AG08396 (cell line): ENCODE data around the gene LCE1F.

Source experiments
- DNase-seq: peaks from one replicate; pipeline ENCODE4 v3.0.0; 2012; ENCODE audit warnings: low spot score, mixed read lengths

The LCE1F gene

GRCh38 chr1:152776361-152776760 is 1.4 kb downstream of the LCE1F start:
- no peak for DNase-seq

DNA sequence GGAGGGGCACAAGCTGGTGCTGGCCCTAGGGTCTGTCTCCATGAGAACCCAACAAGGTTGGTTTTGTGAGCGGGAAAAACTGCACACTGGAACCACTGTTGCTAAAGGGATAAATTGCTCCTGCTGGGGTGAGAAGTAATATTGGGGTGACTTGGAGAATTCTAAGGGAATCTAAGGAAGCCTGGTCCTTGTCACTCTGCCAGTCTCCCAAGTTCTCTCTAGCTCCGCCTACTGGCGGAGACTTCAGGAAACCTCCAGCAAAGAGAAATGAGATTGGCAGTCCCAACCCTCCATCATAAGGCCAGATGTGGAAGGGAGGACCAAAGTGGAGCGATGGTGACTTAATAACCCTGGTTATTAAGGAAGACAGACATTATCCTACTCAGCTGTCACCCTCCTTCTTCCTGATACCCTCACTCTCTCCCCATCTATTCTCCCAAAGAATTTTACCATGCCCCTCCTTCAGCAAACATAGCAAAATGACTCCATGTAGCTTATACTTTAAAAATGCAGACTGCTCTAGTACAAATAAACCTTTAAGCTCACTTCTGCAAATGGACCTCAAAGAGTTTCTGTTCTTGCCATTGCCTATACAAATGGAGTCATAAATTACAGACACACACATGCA is 2.7 kb downstream of the LCE1F start:
- peak; percentile 51 for DNase-seq

GRCh38 chr1:152783095-152783494 is 8.2 kb downstream of the LCE1F start:
- no peak for DNase-seq

DNA sequence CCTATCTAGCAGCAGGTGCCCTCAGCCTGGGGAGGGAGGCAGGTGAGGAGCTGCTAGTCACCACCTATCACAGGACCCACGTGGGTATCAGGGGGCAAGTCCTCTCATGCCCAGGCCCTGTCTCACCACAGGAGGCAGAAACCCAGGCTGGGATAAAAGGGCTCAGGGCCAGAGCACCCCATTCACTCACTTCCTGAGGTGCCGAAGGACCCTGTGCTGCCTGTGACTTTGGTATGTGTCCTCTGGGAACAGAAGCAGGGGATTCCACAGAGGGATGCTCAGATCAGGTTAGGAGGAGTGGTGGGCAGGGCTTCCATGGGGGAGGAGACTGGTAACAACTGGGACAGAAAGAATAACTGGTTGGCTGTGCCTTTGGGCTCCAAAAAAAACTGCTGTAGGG is 11.1 kb downstream of the LCE1F start, which contains the start of gene LCE1E:
LCE1E (plus strand) TSS at position 181 of the 400 bp plus-strand sequence. CDS start 1,043 bp downstream, outside the sequence.
- DNase-seq = no peak

- no peak for DNase-seq
Observed at GRCh38 chr1:152795686-152796085, 20.7 kb downstream of the LCE1F start.

- no peak for DNase-seq
Observed at GRCh38 chr1:152796421-152796820, 21.5 kb downstream of the LCE1F start, which contains the start of gene LCE1D. LCE1D (plus strand) TSS chr1:152796721; CDS start chr1:152797795, 1,074 bp downstream.

DNA sequence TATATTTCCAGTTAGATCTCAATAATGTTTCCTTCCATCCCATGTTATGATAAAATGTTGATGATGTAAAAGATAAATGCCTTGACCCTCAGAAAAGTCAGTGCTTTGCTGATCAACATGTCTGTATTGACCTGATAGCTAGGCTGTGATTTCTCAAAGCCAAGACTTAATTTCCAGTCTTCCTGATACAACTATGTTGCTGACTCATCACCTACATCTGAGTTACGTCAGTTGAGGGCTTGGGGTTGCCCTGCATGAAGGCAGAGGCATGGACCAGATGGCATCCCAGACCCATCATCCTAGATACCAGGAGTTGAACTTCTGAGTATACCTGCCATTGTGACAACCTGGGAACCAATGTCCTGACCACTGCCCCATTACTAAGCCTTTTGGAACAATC is 26.4 kb downstream of the LCE1F start:
- DNase-seq = no peak

DNA sequence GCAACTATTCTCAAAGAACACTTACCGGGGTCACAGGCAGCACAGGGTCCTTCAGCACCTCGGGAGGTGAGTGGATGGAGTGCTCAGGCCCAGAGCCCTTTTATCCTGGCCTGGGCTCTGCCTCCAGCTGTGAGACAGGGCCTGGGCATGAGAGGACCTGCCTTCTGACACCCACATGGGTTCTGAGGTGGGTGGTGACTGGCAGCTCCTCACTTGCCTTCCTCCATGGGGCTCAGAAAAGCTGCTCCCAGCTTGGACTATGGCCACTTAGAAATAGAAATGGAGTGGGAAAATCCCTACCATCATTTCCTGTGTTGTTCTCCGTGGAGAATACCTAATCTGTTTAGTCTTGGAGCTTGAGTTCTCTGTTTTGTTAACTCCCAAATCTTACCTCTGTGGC is 31.6 kb downstream of the LCE1F start, which contains the start of gene LCE1C:
LCE1C (minus strand) TSS at position 76 of the 400 bp plus-strand sequence. CDS start 1,173 bp downstream, outside the sequence.
- no peak for DNase-seq

DNA sequence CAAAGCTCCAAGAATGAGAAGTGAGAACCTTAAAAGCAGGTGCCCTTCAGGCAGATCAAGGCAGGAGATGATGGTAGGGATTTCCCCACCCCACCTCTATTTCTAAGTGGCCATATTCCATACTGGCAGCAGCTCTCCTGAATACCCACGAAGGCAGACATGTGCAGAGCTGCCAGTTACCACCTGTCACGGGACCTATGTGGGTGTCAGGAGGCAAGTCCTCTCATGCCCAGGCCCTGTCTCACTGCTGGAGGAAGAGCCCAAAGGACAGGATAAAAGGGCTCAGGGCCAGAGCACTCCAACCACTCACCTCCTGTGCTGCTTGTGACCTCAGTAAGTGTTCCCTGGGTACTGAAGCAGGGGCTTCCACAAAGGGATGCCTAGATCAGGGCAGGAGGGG is 36.1 kb downstream of the LCE1F start:
- no peak for DNase-seq

- DNase-seq = no peak
Observed at GRCh38 chr1:152811671-152812070, 36.7 kb downstream of the LCE1F start, which contains the start of gene LCE1B. LCE1B (plus strand) TSS chr1:152811971; CDS start chr1:152812447, 476 bp downstream.

DNA sequence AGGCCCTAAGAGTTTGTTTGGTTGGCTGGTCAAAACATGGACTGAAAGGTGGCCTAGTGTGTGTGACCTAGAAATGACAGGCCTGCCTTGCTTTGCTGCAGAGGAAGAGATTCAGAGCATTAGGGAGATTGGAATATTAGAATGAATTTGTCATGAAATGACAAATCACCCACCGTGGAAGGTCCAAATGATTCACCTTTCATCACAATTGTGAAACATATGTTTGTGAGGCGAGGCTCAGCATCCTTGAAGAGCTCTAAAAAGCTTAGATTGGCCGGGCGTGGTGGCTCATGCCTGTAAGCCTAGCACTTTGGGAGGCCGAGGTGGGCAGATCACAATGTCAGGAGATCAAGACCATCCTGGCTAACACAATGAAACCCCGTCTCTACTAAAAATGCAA is 42.4 kb downstream of the LCE1F start:
- DNase-seq = no peak

GRCh38 chr1:152823294-152823693 is 48.4 kb downstream of the LCE1F start:
- DNase-seq = no peak

GRCh38 chr1:152824964-152825363 is 50.0 kb downstream of the LCE1F start:
- DNase-seq = no peak
